SIG-M5 treated with dmso at 0.1 percent for 504 hours (cell line): ENCODE results near the gene ATP7B.

ENCODE experiments used
- DNase-seq: peaks from one replicate; lab custom pipeline; 2025; ENCODE audit not compliant: unreplicated experiment; lab: John Stamatoyannopoulos, UW

The ATP7B gene

GRCh38 chr13:51895906-51896888 is 115.1 kb downstream of the ATP7B start:
- DNase-seq: peak; percentile 48

GRCh38 chr13:51894239-51894638 is 117.0 kb downstream of the ATP7B start:
- no peak for DNase-seq

GRCh38 chr13:51892657-51893056 is 118.6 kb downstream of the ATP7B start:
- no peak for DNase-seq

DNA sequence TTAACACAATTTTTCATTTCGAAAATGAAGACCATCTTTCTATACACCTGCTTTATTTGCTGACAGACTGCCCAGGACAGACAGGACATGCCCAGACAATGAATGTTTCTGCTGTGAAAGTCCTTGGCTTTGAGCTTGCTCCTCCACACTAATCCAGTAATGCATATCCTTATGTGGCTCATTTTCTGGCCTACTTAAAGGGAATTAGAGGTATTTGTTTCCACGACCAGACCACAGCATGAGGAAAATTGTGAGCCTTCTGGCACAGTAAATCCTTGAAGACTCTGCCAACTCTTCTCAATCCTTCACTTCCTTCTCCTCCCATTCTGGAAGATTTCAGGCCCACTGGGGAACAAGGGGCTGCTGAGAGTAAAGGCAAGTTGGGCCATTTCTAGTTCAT is 123.8 kb downstream of the ATP7B start:
- no peak for DNase-seq

DNA sequence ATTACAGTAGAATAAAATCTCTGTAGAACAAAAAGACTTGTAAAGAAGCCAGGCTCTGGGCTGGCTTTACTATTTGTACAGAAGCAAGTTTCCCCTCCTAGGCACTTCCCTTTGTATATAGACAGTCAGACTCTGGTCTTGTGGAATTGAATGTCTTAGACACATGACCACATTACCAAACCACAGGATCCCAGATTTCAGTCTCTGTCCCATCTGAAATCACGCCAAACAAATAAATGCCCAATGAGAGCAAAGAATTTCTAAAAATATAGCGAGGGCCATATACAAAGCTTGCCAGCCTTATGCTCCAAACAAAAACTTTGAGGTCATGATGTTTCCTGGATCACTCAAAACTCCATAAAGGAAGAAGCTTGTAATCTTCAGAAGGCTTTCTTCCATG is 125.6 kb downstream of the ATP7B start:
- no peak for DNase-seq

GRCh38 chr13:51883226-51883600 is 128.0 kb downstream of the ATP7B start:
- DNase-seq: no peak
